Hepatocyte (in vitro differentiated cells): ENCODE measurements around the gene KCNK18. TPM values are rescaled to one million over a fixed set of nuclear protein-coding genes. Genes with fewer than 3 reads are reported as not detected.

Source experiments
- DNase-seq: peaks from one replicate; pipeline ENCODE4 v3.0.0-alpha.2; 2016; ENCODE audit warnings: low spot score
- H2AFZ ChIP-seq: fragments of 200-600 bp; sonication (generic); 2 replicates; pipeline ENCODE4 v1.6.0; 2016; ENCODE audit warnings: antibody characterized with exemption, mild to moderate bottlenecking
- H3K27ac ChIP-seq: fragments of 200-600 bp; sonication (generic); 2 replicates; pipeline ENCODE4 v1.5.1; 2016; ENCODE audit warnings: mild to moderate bottlenecking
- H3K27me3 ChIP-seq: fragments of 200-600 bp; sonication (generic); 2 replicates; pipeline ENCODE4 v1.6.1; 2016
- H3K36me3 ChIP-seq: fragments of 200-600 bp; sonication (generic); replicated peaks from 2 replicates; pipeline ENCODE4 v1.5.1; 2016; ENCODE audit warnings: low read depth; ENCODE audit not compliant: insufficient read depth
- H3K4me1 ChIP-seq: fragments of 200-600 bp; sonication (generic); 2 replicates; pipeline ENCODE4 v1.5.1; 2016; ENCODE audit warnings: mild to moderate bottlenecking, moderate library complexity; ENCODE audit not compliant: insufficient read depth
- H3K4me2 ChIP-seq: fragments of 200-600 bp; sonication (generic); 2 replicates; pipeline ENCODE4 v1.6.0; 2016
- H3K4me3 ChIP-seq: fragments of 200-600 bp; sonication (generic); 2 replicates; pipeline ENCODE4 v1.5.1; 2016; ENCODE audit warnings: mild to moderate bottlenecking
- H3K79me2 ChIP-seq: fragments of 200-600 bp; sonication (generic); 2 replicates; pipeline ENCODE4 v1.6.0; 2017; ENCODE audit warnings: mild to moderate bottlenecking
- H3K9me2 ChIP-seq: fragments of 200-600 bp; sonication (generic); replicated peaks from 2 replicates; pipeline ENCODE4 v1.6.0; 2017; ENCODE audit warnings: mild to moderate bottlenecking; ENCODE audit not compliant: insufficient read depth
- H3K9me3 ChIP-seq: fragments of 200-600 bp; sonication (generic); 2 replicates; pipeline ENCODE4 v1.5.1; 2016; ENCODE audit warnings: low read depth, mild to moderate bottlenecking
- H4K20me1 ChIP-seq: fragments of 200-600 bp; sonication (generic); 2 replicates; pipeline ENCODE4 v1.6.0; 2016; ENCODE audit warnings: mild to moderate bottlenecking; ENCODE audit not compliant: insufficient read depth, poor library complexity, severe bottlenecking
- EZH2 ChIP-seq: fragments of 200-600 bp; sonication (generic); IDR thresholded peaks from 2 replicates; pipeline ENCODE4 v1.6.1; 2016; ENCODE audit warnings: antibody characterized with exemption, mild to moderate bottlenecking, borderline replicate concordance
- EZH2phosphoT487 ChIP-seq: fragments of 200-600 bp; sonication (generic); IDR thresholded peaks from one replicate; pipeline ENCODE4 v1.6.1; 2018; ENCODE audit warnings: antibody characterized with exemption, mild to moderate bottlenecking, low read depth, moderate library complexity; ENCODE audit not compliant: unreplicated experiment, severe bottlenecking
- WGBS: methylation state at CpG from one replicate; pipeline ENCODE4 v1.1.6; 2016; ENCODE audit warnings: low lambda C conversion rate; ENCODE audit errors: missing lambda C conversion rate; 5-methylcytosine and 5-hydroxymethylcytosine counted together
- polyA plus RNA-seq: library from polyadenylated mRNA; unstranded; fragments of >200 nt; fragmentation: Nextera tagmentation; extraction: Ambion mirVana; gene quantifications from 2 replicates; pipeline ENCODE4 v1.2.1, GENCODE V29; 2016
- total RNA-seq: library from RNA; depleted of rRNA; stranded (reverse); fragments of >200 nt; gene quantifications from 2 replicates; pipeline ENCODE4 v1.2.3, GENCODE V29; 2014
- TF ChIP-seq, protein P1 (sequence below): fragments of 200-600 bp; sonication (generic); IDR thresholded peaks from 2 replicates; pipeline ENCODE4 v1.5.1; 2016; ENCODE audit warnings: antibody characterized with exemption, mild to moderate bottlenecking; ENCODE audit not compliant: poor library complexity

The KCNK18 gene
- total and polyA plus RNA-seq, 2 experiments from 2014 or later = not detected

DNA sequence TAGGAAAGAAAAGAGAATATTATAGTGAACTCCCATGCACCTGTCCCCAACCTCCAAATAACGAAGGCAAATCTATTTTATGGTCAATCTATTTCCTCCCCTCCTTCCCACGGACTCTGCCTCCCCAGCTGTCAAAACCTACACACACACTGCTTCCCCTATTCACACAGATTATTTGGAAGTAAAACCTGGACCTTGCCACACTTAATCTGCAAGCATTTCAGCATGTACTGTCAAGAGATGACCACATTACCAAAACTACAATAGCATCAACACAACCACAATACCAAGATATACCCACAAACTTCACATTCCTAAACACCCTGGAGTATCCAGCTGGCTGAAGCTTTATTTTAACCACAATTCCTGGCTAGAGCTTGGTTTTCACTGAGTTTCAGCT is 27.8 kb upstream of the KCNK18 start:
- no peak for DNase-seq
- Histone ChIP-seq H3K79me2 (no peaks in the 10 kb centered on the region), H3K27ac (no peak overlapping the region), H3K36me3 (no peaks in the 10 kb centered on the region), H3K4me2 (no peak overlapping the region), H3K9me3 (no peaks in the 10 kb centered on the region), H3K27me3 (peaks cover 93% of the 10 kb centered on the region), H3K9me2 (no peaks in the 10 kb centered on the region), H4K20me1 (no peaks in the 10 kb centered on the region), H3K4me3 (no peak overlapping the region), H3K4me1 (peaks cover 20% of the 10 kb centered on the region), H2AFZ (no peak overlapping the region)
- WGBS = 46% methylated on average over 2 of the region's 2 CpGs
- TF ChIP-seq, protein P1, sequence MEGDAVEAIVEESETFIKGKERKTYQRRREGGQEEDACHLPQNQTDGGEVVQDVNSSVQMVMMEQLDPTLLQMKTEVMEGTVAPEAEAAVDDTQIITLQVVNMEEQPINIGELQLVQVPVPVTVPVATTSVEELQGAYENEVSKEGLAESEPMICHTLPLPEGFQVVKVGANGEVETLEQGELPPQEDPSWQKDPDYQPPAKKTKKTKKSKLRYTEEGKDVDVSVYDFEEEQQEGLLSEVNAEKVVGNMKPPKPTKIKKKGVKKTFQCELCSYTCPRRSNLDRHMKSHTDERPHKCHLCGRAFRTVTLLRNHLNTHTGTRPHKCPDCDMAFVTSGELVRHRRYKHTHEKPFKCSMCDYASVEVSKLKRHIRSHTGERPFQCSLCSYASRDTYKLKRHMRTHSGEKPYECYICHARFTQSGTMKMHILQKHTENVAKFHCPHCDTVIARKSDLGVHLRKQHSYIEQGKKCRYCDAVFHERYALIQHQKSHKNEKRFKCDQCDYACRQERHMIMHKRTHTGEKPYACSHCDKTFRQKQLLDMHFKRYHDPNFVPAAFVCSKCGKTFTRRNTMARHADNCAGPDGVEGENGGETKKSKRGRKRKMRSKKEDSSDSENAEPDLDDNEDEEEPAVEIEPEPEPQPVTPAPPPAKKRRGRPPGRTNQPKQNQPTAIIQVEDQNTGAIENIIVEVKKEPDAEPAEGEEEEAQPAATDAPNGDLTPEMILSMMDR = no peak
- no peak for TF ChIP-seq EZH2
- TF ChIP-seq EZH2phosphoT487 = no peak

GRCh38 chr10:117170244-117170643 is 27.0 kb upstream of the KCNK18 start:
- TF ChIP-seq EZH2phosphoT487 = no peak
- TF ChIP-seq EZH2 = no peak
- TF ChIP-seq, protein P1 = no peak
- H3K9me2 ChIP-seq = no peaks in the 10 kb centered on the region
- H3K4me2 ChIP-seq = no peak overlapping the region
- no peaks in the 10 kb centered on the region for H3K36me3 ChIP-seq
- H3K27ac ChIP-seq = no peak overlapping the region
- no peak for DNase-seq
- H3K4me1 ChIP-seq = peaks cover 13% of the 10 kb centered on the region
- H3K4me3 ChIP-seq = no peak overlapping the region
- no peaks in the 10 kb centered on the region for H3K79me2 ChIP-seq
- H3K9me3 ChIP-seq = no peaks in the 10 kb centered on the region
- 13% methylated on average over 6 of the region's 6 CpGs for WGBS
- H4K20me1 ChIP-seq = no peaks in the 10 kb centered on the region
- no peak overlapping the region for H2AFZ ChIP-seq
- H3K27me3 ChIP-seq = peaks cover 86% of the 10 kb centered on the region

DNA sequence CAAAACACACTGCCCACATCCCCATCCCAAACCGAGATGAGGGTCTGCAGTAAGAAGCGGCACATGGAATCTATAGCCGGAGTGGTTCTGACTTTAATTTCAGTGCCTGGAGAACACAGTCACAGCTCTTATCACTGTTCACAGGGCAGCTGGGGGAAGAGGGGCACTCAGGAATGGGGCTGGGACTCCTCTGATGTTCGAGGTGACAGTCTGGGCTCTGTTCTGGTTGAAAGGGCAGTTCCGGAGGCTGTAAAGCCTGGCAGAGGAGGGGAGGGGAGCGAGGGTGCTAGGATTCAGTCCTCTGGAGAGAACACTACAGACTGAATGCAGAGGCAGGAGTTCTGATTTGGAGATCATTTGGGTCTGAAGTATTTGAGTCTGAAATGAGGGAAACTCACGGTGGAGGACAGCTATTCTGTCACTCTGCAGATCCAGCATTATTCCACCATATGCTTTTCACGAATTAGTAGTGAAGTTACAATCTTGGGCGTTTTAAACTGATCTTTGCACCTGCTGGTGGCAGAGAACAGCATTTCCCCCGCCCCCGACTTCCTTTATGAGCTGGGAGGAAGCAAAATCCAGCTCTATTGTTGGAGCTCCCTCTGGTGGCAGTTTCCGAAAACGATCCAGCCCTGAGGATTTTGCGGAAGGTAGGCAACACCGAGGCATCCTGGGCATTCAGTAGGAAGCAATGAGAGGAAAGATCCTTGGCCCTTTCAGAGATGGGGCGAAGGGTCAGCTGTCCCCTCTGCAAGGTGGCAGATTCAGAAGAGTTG is 22.7 kb upstream of the KCNK18 start:
- peak overlapping the region; percentile 27 for H2AFZ ChIP-seq
- H3K9me3 ChIP-seq = no peaks in the 10 kb centered on the region
- H3K4me1 ChIP-seq = no peaks in the 10 kb centered on the region
- H3K79me2 ChIP-seq = no peaks in the 10 kb centered on the region
- peak overlapping the region; percentile 14 for H3K4me3 ChIP-seq
- H3K27ac ChIP-seq = peak overlapping the region; percentile 3
- peak overlapping the region; percentile 88 for H3K4me2 ChIP-seq
- H3K9me2 ChIP-seq = no peaks in the 10 kb centered on the region
- WGBS = 12% methylated on average over 16 of the region's 16 CpGs
- no peaks in the 10 kb centered on the region for H4K20me1 ChIP-seq
- H3K27me3 ChIP-seq = peaks cover 43% of the 10 kb centered on the region
- peak; percentile 91 for DNase-seq
- TF ChIP-seq EZH2phosphoT487 (no peak), EZH2 (no peak)
- TF ChIP-seq, protein P1 = peak; percentile 96
- H3K36me3 ChIP-seq = no peaks in the 10 kb centered on the region
